Lower lobe of right lung (tissue), 2 donors: ENCODE results near the gene AIPL1. TPM values are rescaled to one million over a fixed set of nuclear protein-coding genes. Genes with fewer than 3 reads are reported as not detected.

Experiments
- ATAC-seq, 2 donors: fragments of 200-7000 bp; cut with Tn5 transposase; one replicate each; pipeline ENCODE4 v1.9.1; 2020 to 2022; ENCODE audit warnings: mild to moderate bottlenecking in 2 of 2, moderate library complexity in 2 of 2
- DNase-seq: peaks from one replicate; pipeline ENCODE4 v3.0.0-alpha.2; 2020
- H3K27ac ChIP-seq: fragments of 200-600 bp; one replicate; pipeline ENCODE4 v1.8.0; 2022
- H3K27me3 ChIP-seq: fragments of 200-600 bp; one replicate; pipeline ENCODE4 v1.8.0; 2022; ENCODE audit warnings: low read depth
- H3K36me3 ChIP-seq: fragments of 200-600 bp; one replicate; pipeline ENCODE4 v1.8.0; 2022; ENCODE audit warnings: mild to moderate bottlenecking
- H3K4me1 ChIP-seq: fragments of 200-600 bp; one replicate; pipeline ENCODE4 v1.8.0; 2022
- H3K4me3 ChIP-seq: fragments of 200-600 bp; one replicate; pipeline ENCODE4 v1.8.0; 2022; ENCODE audit warnings: mild to moderate bottlenecking
- H3K9me3 ChIP-seq: fragments of 200-600 bp; one replicate; pipeline ENCODE4 v1.8.0; 2022
- CTCF ChIP-seq: fragments of 200-600 bp; IDR thresholded peaks from one replicate; pipeline ENCODE4 v1.8.0; 2022; ENCODE audit warnings: antibody characterized with exemption, mild to moderate bottlenecking
- intact Hi-C: fragments of 100-400 bp; cut with DNase I; formaldehyde crosslinking; loops from one replicate; pipeline ENCODE4 v1.11.0; 2022
- total RNA-seq: library from RNA; stranded (reverse); fragmentation: NEBNext Ultra II Directional; extraction: Animal tissue kit (Norgen Biotek cat#: 25700); gene quantifications from one replicate; pipeline ENCODE4 v1.2.1, GENCODE V29; 2021
- donor health status: DM: no; HTN: yes; CAD: no; lungs with severe emphysema.

AIPL1 gene
- total RNA-seq, 1 donor from 2014 or later = not detected

GRCh38 chr17:6420173-6420641 lies 14.7 kb downstream of the AIPL1 start:
- DNase-seq = no peak
- intact Hi-C loops = no loop called here
- Histone ChIP-seq H3K9me3 (no peaks in the 10 kb centered on the region), H3K4me3 (no peak overlapping the region), H3K4me1 (no peaks in the 10 kb centered on the region), H3K27me3 (peaks cover 8% of the 10 kb centered on the region), H3K36me3 (no peaks in the 10 kb centered on the region), H3K27ac (no peak overlapping the region)
- ATAC-seq = no peak
- no peak for TF ChIP-seq CTCF

- no peaks in the 10 kb centered on the region for H3K36me3 ChIP-seq
- no peak for TF ChIP-seq CTCF
- H3K27me3 ChIP-seq = peaks cover 8% of the 10 kb centered on the region
- no peak for ATAC-seq
- H3K27ac ChIP-seq = no peak overlapping the region
- intact Hi-C loops = no loop called here
- no peak for DNase-seq
- no peak overlapping the region for H3K4me3 ChIP-seq
- no peaks in the 10 kb centered on the region for H3K4me1 ChIP-seq
- no peaks in the 10 kb centered on the region for H3K9me3 ChIP-seq
Measured at GRCh38 chr17:6415616-6416015, 19.3 kb downstream of the AIPL1 start.

- intact Hi-C loops = no loop called here
- H3K36me3 ChIP-seq = no peaks in the 10 kb centered on the region
- ATAC-seq = no peak
- H3K27me3 ChIP-seq = no peaks in the 10 kb centered on the region
- H3K9me3 ChIP-seq = no peaks in the 10 kb centered on the region
- DNase-seq = no peak
- no peak overlapping the region for H3K27ac ChIP-seq
- peak; percentile 19 for TF ChIP-seq CTCF
- no peak overlapping the region for H3K4me3 ChIP-seq
- no peaks in the 10 kb centered on the region for H3K4me1 ChIP-seq
Measured at GRCh38 chr17:6413065-6413464, 21.9 kb downstream of the AIPL1 start.

GRCh38 chr17:6408735-6409134 lies 26.2 kb downstream of the AIPL1 start:
- TF ChIP-seq CTCF = no peak
- intact Hi-C loops = no loop called here
- H3K9me3 ChIP-seq = no peaks in the 10 kb centered on the region
- DNase-seq = no peak
- H3K4me1 ChIP-seq = no peaks in the 10 kb centered on the region
- no peaks in the 10 kb centered on the region for H3K36me3 ChIP-seq
- ATAC-seq = no peak
- H3K4me3 ChIP-seq = no peak overlapping the region
- H3K27me3 ChIP-seq = peaks cover 4% of the 10 kb centered on the region
- no peak overlapping the region for H3K27ac ChIP-seq

- intact Hi-C loops = no loop called here
- H3K9me3 ChIP-seq = no peaks in the 10 kb centered on the region
- H3K4me3 ChIP-seq = no peak overlapping the region
- TF ChIP-seq CTCF = no peak
- no peak overlapping the region for H3K27ac ChIP-seq
- no peaks in the 10 kb centered on the region for H3K36me3 ChIP-seq
- ATAC-seq = no peak
- H3K27me3 ChIP-seq = peaks cover 4% of the 10 kb centered on the region
- H3K4me1 ChIP-seq = no peaks in the 10 kb centered on the region
- no peak for DNase-seq
Measured at GRCh38 chr17:6408276-6408675, 26.6 kb downstream of the AIPL1 start.

GRCh38 chr17:6402258-6402657 lies 32.7 kb downstream of the AIPL1 start:
- H3K27me3 ChIP-seq = peaks cover 4% of the 10 kb centered on the region
- no peaks in the 10 kb centered on the region for H3K4me1 ChIP-seq
- no peak for TF ChIP-seq CTCF
- H3K36me3 ChIP-seq = no peaks in the 10 kb centered on the region
- no peak for ATAC-seq
- H3K4me3 ChIP-seq = no peak overlapping the region
- no peak overlapping the region for H3K27ac ChIP-seq
- DNase-seq = no peak
- no peaks in the 10 kb centered on the region for H3K9me3 ChIP-seq
- intact Hi-C loops = no loop called here
